MG63 (cell line): Measurements from ENCODE around the gene TEX48. TPM values are rescaled to one million over a fixed set of nuclear protein-coding genes. Genes with fewer than 3 reads are reported as not detected.

Source experiments
- DNase-seq: peaks from one replicate; pipeline ENCODE4 v3.0.0-alpha.2; 2020
- H3K27me3 ChIP-seq: fragments of 250-450 bp; sonication (Bioruptor Pico); 2 replicates; pipeline ENCODE4 v1.5.1; 2020; ENCODE audit warnings: mild to moderate bottlenecking, moderate library complexity
- H3K36me3 ChIP-seq: fragments of 250-450 bp; sonication (Bioruptor Pico); 2 replicates; pipeline ENCODE4 v1.5.1; 2020; ENCODE audit warnings: mild to moderate bottlenecking, moderate library complexity
- H3K4me3 ChIP-seq: fragments of 250-450 bp; sonication (Bioruptor Pico); 2 replicates; pipeline ENCODE4 v1.5.1; 2020; ENCODE audit warnings: mild to moderate bottlenecking, moderate library complexity
- H3K9me3 ChIP-seq: fragments of 250-450 bp; sonication (Bioruptor Pico); 2 replicates; pipeline ENCODE4 v1.5.1; 2020; ENCODE audit warnings: mild to moderate bottlenecking, moderate library complexity
- total RNA-seq: library from RNA; depleted of rRNA; stranded (reverse); fragments of >200 nt; shearing (Covaris generic); gene quantifications from 2 replicates; pipeline ENCODE4 v1.2.3, GENCODE V29; 2014; ENCODE audit warnings: low replicate concordance

TEX48 gene
- total RNA-seq, 1 experiment from 2014 or later = not detected

GRCh38 chr9:114680259-114681001 lies 1.6 kb downstream of the TEX48 start:
- Histone ChIP-seq H3K27me3 (no peaks in the 10 kb centered on the region), H3K9me3 (peaks cover under 1% of the 10 kb centered on the region), H3K36me3 (no peaks in the 10 kb centered on the region), H3K4me3 (no peak overlapping the region)
- no peak for DNase-seq

- H3K27me3 ChIP-seq = no peaks in the 10 kb centered on the region
- no peaks in the 10 kb centered on the region for H3K9me3 ChIP-seq
- H3K36me3 ChIP-seq = no peaks in the 10 kb centered on the region
- no peak overlapping the region for H3K4me3 ChIP-seq
- no peak for DNase-seq
Measured at GRCh38 chr9:114678795-114679194, 3.2 kb downstream of the TEX48 start.

GRCh38 chr9:114678130-114678529 lies 3.9 kb downstream of the TEX48 start:
- Histone ChIP-seq H3K9me3 (no peaks in the 10 kb centered on the region), H3K36me3 (no peaks in the 10 kb centered on the region)

GRCh38 chr9:114677418-114677817 lies 4.6 kb downstream of the TEX48 start:
- Histone ChIP-seq H3K9me3 (no peaks in the 10 kb centered on the region), H3K36me3 (no peaks in the 10 kb centered on the region)

More at GRCh38 chr9:114678130-114678529, 3.9 kb downstream of the TEX48 start:
- Histone ChIP-seq H3K27me3 (no peaks in the 10 kb centered on the region), H3K4me3 (no peak overlapping the region)
- no peak for DNase-seq

GRCh38 chr9:114676901-114677300 lies 5.1 kb downstream of the TEX48 start:
- Histone ChIP-seq H3K4me3 (no peak overlapping the region), H3K9me3 (no peaks in the 10 kb centered on the region), H3K36me3 (no peaks in the 10 kb centered on the region), H3K27me3 (no peaks in the 10 kb centered on the region)
- DNase-seq = no peak

More at GRCh38 chr9:114677418-114677817, 4.6 kb downstream of the TEX48 start:
- Histone ChIP-seq H3K27me3 (no peaks in the 10 kb centered on the region), H3K4me3 (no peak overlapping the region)
- DNase-seq = peak; percentile 95

GRCh38 chr9:114674798-114675540 lies 7.0 kb downstream of the TEX48 start:
- no peak overlapping the region for H3K4me3 ChIP-seq
- H3K36me3 ChIP-seq = no peaks in the 10 kb centered on the region
- no peak for DNase-seq
- no peaks in the 10 kb centered on the region for H3K9me3 ChIP-seq
- no peaks in the 10 kb centered on the region for H3K27me3 ChIP-seq

GRCh38 chr9:114674076-114674797 lies 7.8 kb downstream of the TEX48 start:
- Histone ChIP-seq H3K36me3 (no peaks in the 10 kb centered on the region), H3K9me3 (no peaks in the 10 kb centered on the region), H3K27me3 (no peaks in the 10 kb centered on the region), H3K4me3 (no peak overlapping the region)
- no peak for DNase-seq

- no peaks in the 10 kb centered on the region for H3K9me3 ChIP-seq
- no peaks in the 10 kb centered on the region for H3K27me3 ChIP-seq
- H3K36me3 ChIP-seq = no peaks in the 10 kb centered on the region
- DNase-seq = peak; percentile 64
- H3K4me3 ChIP-seq = no peak overlapping the region
Measured at GRCh38 chr9:114671605-114672004, 10.4 kb downstream of the TEX48 start.

- Histone ChIP-seq H3K9me3 (no peaks in the 10 kb centered on the region), H3K27me3 (no peaks in the 10 kb centered on the region), H3K36me3 (no peaks in the 10 kb centered on the region), H3K4me3 (no peak overlapping the region)
- no peak for DNase-seq
Measured at GRCh38 chr9:114669961-114670360, 12.0 kb downstream of the TEX48 start.

GRCh38 chr9:114668146-114668545 lies 13.8 kb downstream of the TEX48 start:
- DNase-seq = no peak
- Histone ChIP-seq H3K27me3 (no peaks in the 10 kb centered on the region), H3K9me3 (no peaks in the 10 kb centered on the region), H3K36me3 (no peaks in the 10 kb centered on the region), H3K4me3 (no peak overlapping the region)

GRCh38 chr9:114666851-114667250 lies 15.1 kb downstream of the TEX48 start:
- DNase-seq = no peak
- H3K4me3 ChIP-seq = no peak overlapping the region
- H3K27me3 ChIP-seq = no peaks in the 10 kb centered on the region
- H3K9me3 ChIP-seq = no peaks in the 10 kb centered on the region
- no peaks in the 10 kb centered on the region for H3K36me3 ChIP-seq

GRCh38 chr9:114666401-114666800 lies 15.6 kb downstream of the TEX48 start:
- Histone ChIP-seq H3K9me3 (no peaks in the 10 kb centered on the region), H3K27me3 (no peaks in the 10 kb centered on the region), H3K36me3 (no peaks in the 10 kb centered on the region), H3K4me3 (no peak overlapping the region)
- no peak for DNase-seq

- Histone ChIP-seq H3K36me3 (no peaks in the 10 kb centered on the region), H3K9me3 (no peaks in the 10 kb centered on the region), H3K4me3 (no peak overlapping the region), H3K27me3 (no peaks in the 10 kb centered on the region)
- DNase-seq = no peak
Measured at GRCh38 chr9:114664181-114664580, 17.8 kb downstream of the TEX48 start.

GRCh38 chr9:114662081-114662989 lies 19.7 kb downstream of the TEX48 start:
- no peak overlapping the region for H3K4me3 ChIP-seq
- no peaks in the 10 kb centered on the region for H3K27me3 ChIP-seq
- H3K9me3 ChIP-seq = no peaks in the 10 kb centered on the region
- no peaks in the 10 kb centered on the region for H3K36me3 ChIP-seq
- DNase-seq = peak; percentile 25

GRCh38 chr9:114657705-114658104 lies 24.3 kb downstream of the TEX48 start, which contains the start of gene TEX53:
TEX53 (minus strand) TSS chr9:114657805; CDS start chr9:114657774, 31 bp downstream.
- H3K27me3 ChIP-seq = no peaks in the 10 kb centered on the region
- H3K9me3 ChIP-seq = no peaks in the 10 kb centered on the region
- H3K4me3 ChIP-seq = no peak within 1 kb of the TSS
- DNase-seq = no peak
- H3K36me3 ChIP-seq = no peaks in the 10 kb centered on the region

- Histone ChIP-seq H3K4me3 (no peak overlapping the region), H3K27me3 (no peaks in the 10 kb centered on the region), H3K9me3 (no peaks in the 10 kb centered on the region), H3K36me3 (no peaks in the 10 kb centered on the region)
- no peak for DNase-seq
Measured at GRCh38 chr9:114656301-114656700, 25.7 kb downstream of the TEX48 start.
